GM12801 (cell line): ENCODE measurements around the gene ATXN1.

Source experiments
- CTCF ChIP-seq: IDR thresholded peaks from one replicate; pipeline ENCODE4 v1.5.1; 2011; ENCODE audit warnings: control low read depth; ENCODE audit not compliant: insufficient read length; ENCODE audit errors: extremely low read depth

Gene ATXN1

GRCh38 chr6:16647422-16647821 is 113.8 kb downstream of the ATXN1 start:
- TF ChIP-seq CTCF: no peak

DNA sequence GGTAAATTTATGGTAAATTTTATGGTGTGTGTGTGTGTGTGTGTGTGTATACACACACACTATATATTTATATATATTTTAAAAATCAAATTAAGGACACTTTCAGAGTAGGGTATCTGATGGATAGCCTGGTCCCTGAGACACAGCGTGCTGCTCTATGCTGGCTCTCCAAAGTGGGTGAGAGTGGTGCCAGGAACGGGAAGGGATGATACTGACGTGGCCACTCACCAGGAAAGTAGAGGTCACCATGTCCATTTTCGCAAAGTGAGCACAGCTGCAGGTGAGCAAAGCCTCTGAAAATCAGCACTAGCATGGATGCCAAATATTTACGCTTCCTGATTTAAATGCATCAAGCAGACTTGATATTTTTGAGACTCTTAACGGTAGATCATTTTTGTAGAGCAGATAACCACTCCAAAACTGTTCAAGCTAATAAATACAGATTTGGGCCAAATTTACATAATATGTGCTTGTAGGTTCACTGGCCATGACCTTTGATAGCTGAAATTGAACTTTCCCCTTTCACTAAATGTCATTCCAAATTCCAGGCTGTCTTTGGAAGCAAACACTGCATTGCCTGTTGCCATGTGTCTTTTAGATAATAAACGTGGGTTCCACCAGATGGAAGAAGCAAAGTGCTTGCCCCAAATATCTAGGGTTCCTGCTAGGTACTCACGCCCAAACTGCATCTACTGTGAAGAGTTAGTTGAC is 116.6 kb downstream of the ATXN1 start:
- TF ChIP-seq CTCF: no peak

DNA sequence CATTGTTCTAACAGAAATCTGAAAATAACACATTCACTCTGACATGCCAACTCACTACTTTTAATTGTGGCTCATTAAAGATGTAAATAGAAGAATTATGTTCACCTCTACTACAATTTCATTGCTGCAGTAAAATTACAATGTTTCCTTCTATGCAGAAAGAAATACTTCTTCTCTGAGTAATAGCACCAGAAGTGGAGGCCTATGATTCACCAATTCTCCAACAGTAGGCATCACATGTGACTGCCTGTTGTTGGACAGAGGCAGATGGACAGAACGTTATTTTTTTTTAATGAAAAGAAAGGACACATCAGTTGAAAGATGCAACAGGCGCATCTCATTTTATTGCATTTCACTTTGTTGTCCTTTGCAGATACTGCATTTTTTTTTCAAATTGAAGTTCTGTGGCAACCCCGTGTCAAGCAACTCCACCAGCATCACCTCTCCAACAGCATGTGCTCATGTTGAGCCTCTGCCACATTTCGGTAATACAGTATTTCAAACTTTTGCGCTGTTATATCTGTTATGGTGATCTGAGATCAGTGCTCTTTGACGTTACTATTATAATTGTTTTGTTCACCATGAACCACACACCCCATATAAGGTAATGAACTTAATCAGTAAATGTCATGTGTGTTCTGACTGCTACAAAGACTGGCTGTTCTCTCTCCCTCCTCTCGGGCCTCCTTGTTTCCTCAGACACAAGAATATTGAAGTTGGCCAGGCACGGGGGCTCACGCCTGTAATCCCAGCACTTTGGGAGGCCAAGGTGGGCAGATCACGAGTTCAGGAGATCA is 121.4 kb downstream of the ATXN1 start:
- no peak for TF ChIP-seq CTCF

GRCh38 chr6:16637635-16638034 is 123.6 kb downstream of the ATXN1 start:
- no peak for TF ChIP-seq CTCF

DNA sequence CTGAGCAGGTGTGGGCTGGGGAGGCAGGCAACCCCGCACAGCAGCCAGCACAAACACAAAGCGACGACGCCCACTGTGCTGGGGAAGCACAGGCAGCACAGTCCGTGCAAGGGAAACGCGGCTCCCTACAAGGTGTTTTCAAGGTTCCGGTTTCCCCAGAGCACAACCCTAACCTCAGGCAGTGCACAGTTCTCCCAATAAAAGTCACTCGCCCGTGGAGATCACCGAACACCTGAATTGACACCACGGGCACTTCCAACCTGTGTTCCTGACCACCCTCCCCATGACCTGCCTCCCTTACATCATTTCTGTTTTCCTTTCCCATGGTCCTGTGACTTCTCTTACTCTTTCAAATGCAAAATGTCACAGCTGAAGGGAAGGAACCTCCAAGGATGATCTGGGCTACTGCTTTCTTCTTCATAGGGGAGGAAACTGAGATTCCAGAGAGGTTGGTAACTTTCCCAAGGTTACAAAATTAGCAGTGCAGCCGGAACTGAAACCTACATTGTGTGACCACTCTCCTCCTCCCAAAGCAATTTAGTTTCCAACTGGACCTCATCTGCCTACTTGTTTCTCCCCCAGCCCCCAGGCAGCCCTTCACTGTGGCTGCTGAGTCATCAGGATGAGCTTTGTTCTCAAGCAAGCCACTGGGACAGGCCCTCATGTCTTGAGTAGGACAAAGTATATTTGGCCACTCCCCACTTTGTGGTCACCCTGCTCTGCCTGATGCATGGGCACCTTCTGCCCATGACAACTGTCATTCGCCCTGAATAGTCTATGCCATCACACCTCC is 125.3 kb downstream of the ATXN1 start:
- no peak for TF ChIP-seq CTCF

- TF ChIP-seq CTCF: no peak
These were observed 125.9 kb downstream of the ATXN1 start for GRCh38 chr6:16635291-16635809.

GRCh38 chr6:16634855-16635254 is 126.4 kb downstream of the ATXN1 start:
- no peak for TF ChIP-seq CTCF
